HEK293 (cell line): Measurements from ENCODE around the gene AGAP1.
A peak's percentile ranks its signal among the peaks of the same experiment; 100 is the strongest.

Experiments
- CTCF ChIA-PET: fragments of 350-600 bp; formaldehyde crosslinking; extraction: SDS; loops from one replicate; lab custom pipeline; 2021; ENCODE audit warnings: antibody characterized with exemption; lab: Yijun Ruan, JAX
- POLR2A ChIA-PET: fragments of 300-600 bp; formaldehyde crosslinking; extraction: SDS; loops from one replicate; lab custom pipeline; 2020; ENCODE audit warnings: antibody characterized with exemption, inconsistent platforms; lab: Yijun Ruan, JAX
- H3K27ac ChIP-seq: fragments of 200-500 bp; sonication (Bioruptor generic); 2 replicates; pipeline ENCODE4 v1.5.1; 2014; ENCODE audit warnings: low read depth, low read length, control low read depth, inconsistent platforms; ENCODE audit errors: extremely low read depth
- H3K36me3 ChIP-seq, 2 experiments: fragments of 200-500 bp in 1 of 2; sonication (Bioruptor generic) in 1 of 2; 1 replicate in 1 of 2; 2 replicates in 1 of 2; pipeline ENCODE4 v1.5.1; 2014 to 2017; ENCODE audit warnings: inconsistent platforms in 2 of 2, low read length in 2 of 2; ENCODE audit not compliant: control insufficient read depth in 2 of 2, insufficient read depth in 1 of 2
- H3K4me1 ChIP-seq: fragments of 200-500 bp; sonication (Bioruptor generic); 2 replicates; pipeline ENCODE4 v1.5.1; 2014; ENCODE audit warnings: mild to moderate bottlenecking, low read length, inconsistent platforms; ENCODE audit not compliant: control insufficient read depth, insufficient read depth
- H3K4me3 ChIP-seq: 2 replicates; pipeline ENCODE4 v1.5.1; 2011; ENCODE audit warnings: low read depth, mild to moderate bottlenecking, control low read depth, low read length, moderate library complexity
- H3K9me3 ChIP-seq: fragments of 200-500 bp; sonication (Bioruptor generic); 2 replicates; pipeline ENCODE4 v1.5.1; 2014; ENCODE audit warnings: low read depth, low read length, inconsistent platforms; ENCODE audit not compliant: control insufficient read depth, insufficient read depth
- HOXD13 ChIP-seq: sonication (generic); formaldehyde crosslinking; IDR thresholded peaks from 2 replicates; pipeline ENCODE4 v1.8.0; 2022; ENCODE audit warnings: missing genetic modification reagents, borderline replicate concordance
- TRIM28 ChIP-seq: IDR thresholded peaks from 2 replicates; pipeline ENCODE4 v1.6.1; 2011; ENCODE audit warnings: low read length, control low read depth, borderline replicate concordance
- ZFP3 ChIP-seq: fragments of 450-650 bp; formaldehyde crosslinking; IDR thresholded peaks from 2 replicates; pipeline ENCODE4 v1.5.1; 2016; ENCODE audit warnings: low read depth, missing biosample characterization, missing genetic modification characterization
- ZIC2 ChIP-seq: fragments of 450-650 bp; formaldehyde crosslinking; IDR thresholded peaks from 2 replicates; pipeline ENCODE4 v1.5.1; 2016; ENCODE audit warnings: missing biosample characterization, missing genetic modification characterization
- ZNF18 ChIP-seq: fragments of 450-650 bp; formaldehyde crosslinking; IDR thresholded peaks from 2 replicates; pipeline ENCODE4 v1.5.1; 2016; ENCODE audit warnings: missing biosample characterization, missing genetic modification characterization
- ZNF184 ChIP-seq: fragments of 450-650 bp; IDR thresholded peaks from 2 replicates; pipeline ENCODE4 v1.5.1; 2018; ENCODE audit warnings: missing biosample characterization, mild to moderate bottlenecking, missing genetic modification characterization
- ZNF202 ChIP-seq: fragments of 450-650 bp; formaldehyde crosslinking; IDR thresholded peaks from 2 replicates; pipeline ENCODE4 v1.5.1; 2016; ENCODE audit warnings: missing biosample characterization, missing genetic modification characterization, borderline replicate concordance
- ZNF223 ChIP-seq: fragments of 450-650 bp; formaldehyde crosslinking; IDR thresholded peaks from 2 replicates; pipeline ENCODE4 v1.5.1; 2016; ENCODE audit warnings: missing biosample characterization, missing genetic modification characterization
- ZNF266 ChIP-seq: fragments of 450-650 bp; formaldehyde crosslinking; IDR thresholded peaks from 2 replicates; pipeline ENCODE4 v1.5.1; 2016; ENCODE audit warnings: missing biosample characterization, missing genetic modification characterization, low read depth
- ZNF274 ChIP-seq, 2 experiments: fragments of 200-500 bp in 1 of 2; fragments of 450-650 bp in 1 of 2; sonication (Bioruptor generic) in 1 of 2; formaldehyde crosslinking in 1 of 2; IDR thresholded peaks; 2 replicates each; pipeline versions ENCODE4 v1.5.1 to v1.6.1; 2014 to 2016; ENCODE audit warnings: borderline replicate concordance in 1 of 2, inconsistent platforms in 1 of 2, low read length in 1 of 2, missing biosample characterization in 1 of 2, missing genetic modification characterization in 1 of 2
- ZNF292 ChIP-seq: fragments of 450-650 bp; formaldehyde crosslinking; IDR thresholded peaks from 2 replicates; pipeline ENCODE4 v1.5.1; 2016; ENCODE audit warnings: low read depth, missing biosample characterization, missing genetic modification characterization, borderline replicate concordance
- ZNF341 ChIP-seq: fragments of 450-650 bp; formaldehyde crosslinking; IDR thresholded peaks from 2 replicates; pipeline ENCODE4; 2016; ENCODE audit warnings: low read depth, missing biosample characterization, missing genetic modification characterization
- ZNF416 ChIP-seq: fragments of 450-650 bp; formaldehyde crosslinking; IDR thresholded peaks from 2 replicates; pipeline ENCODE4 v1.5.1; 2016; ENCODE audit warnings: missing biosample characterization, missing genetic modification characterization
- ZNF426 ChIP-seq: fragments of 450-650 bp; formaldehyde crosslinking; IDR thresholded peaks from 2 replicates; pipeline ENCODE4 v1.5.1; 2017; ENCODE audit warnings: missing biosample characterization, missing genetic modification characterization, mild to moderate bottlenecking, inconsistent platforms, moderate library complexity
- ZNF510 ChIP-seq: fragments of 450-650 bp; formaldehyde crosslinking; IDR thresholded peaks from 2 replicates; pipeline ENCODE4 v1.5.1; 2018; ENCODE audit warnings: mild to moderate bottlenecking, missing genetic modification characterization, missing biosample characterization; ENCODE audit not compliant: insufficient replicate concordance
- ZNF530 ChIP-seq: fragments of 450-650 bp; formaldehyde crosslinking; IDR thresholded peaks from 2 replicates; pipeline ENCODE4 v1.5.1; 2016; ENCODE audit warnings: low read depth, missing biosample characterization, missing genetic modification characterization
- ZNF549 ChIP-seq: fragments of 450-650 bp; IDR thresholded peaks from 2 replicates; pipeline ENCODE4 v1.5.1; 2018; ENCODE audit warnings: missing biosample characterization, missing genetic modification characterization, mild to moderate bottlenecking, inconsistent platforms, moderate library complexity
- ZNF654 ChIP-seq: fragments of 450-650 bp; formaldehyde crosslinking; IDR thresholded peaks from 2 replicates; pipeline ENCODE4 v1.5.1; 2016; ENCODE audit warnings: low read depth, missing biosample characterization, missing genetic modification characterization
- ZSCAN23 ChIP-seq: fragments of 450-650 bp; formaldehyde crosslinking; IDR thresholded peaks from 2 replicates; pipeline ENCODE4 v1.5.1; 2016; ENCODE audit warnings: missing biosample characterization, missing genetic modification characterization
- ZSCAN30 ChIP-seq: fragments of 450-650 bp; IDR thresholded peaks from 2 replicates; pipeline ENCODE4 v1.5.1; 2018; ENCODE audit warnings: missing biosample characterization, mild to moderate bottlenecking, missing genetic modification characterization, moderate library complexity
- TF ChIP-seq, protein P1 (sequence below): fragments of 450-650 bp; IDR thresholded peaks from 2 replicates; pipeline ENCODE4 v1.5.1; 2018; ENCODE audit warnings: missing biosample characterization, mild to moderate bottlenecking, missing genetic modification characterization
- TF ChIP-seq, protein P2 (sequence below): fragments of 450-650 bp; formaldehyde crosslinking; IDR thresholded peaks from 2 replicates; pipeline ENCODE4 v1.5.1; 2016; ENCODE audit warnings: missing biosample characterization, missing genetic modification characterization
- TF ChIP-seq, protein P3 (sequence below): fragments of 450-650 bp; formaldehyde crosslinking; IDR thresholded peaks from 2 replicates; pipeline ENCODE4 v1.5.1; 2016; ENCODE audit warnings: missing biosample characterization, missing genetic modification characterization
- TF ChIP-seq, protein P4 (sequence below): fragments of 450-650 bp; formaldehyde crosslinking; optimal IDR thresholded peaks from 2 replicates; pipeline ENCODE3; 2016; ENCODE audit warnings: missing biosample characterization, mild to moderate bottlenecking, missing genetic modification characterization
- TF ChIP-seq, protein P5 (sequence below): fragments of 450-650 bp; formaldehyde crosslinking; IDR thresholded peaks from 2 replicates; pipeline ENCODE4 v1.5.1; 2016; ENCODE audit warnings: missing biosample characterization, missing genetic modification characterization

AGAP1 gene

GRCh38 chr2:235550946-235551345, 57.1 kb downstream of the AGAP1 start (continued):
- TF ChIP-seq ZNF426 (tag by site-specific recombination), result no peak
- TF ChIP-seq, protein P1, sequence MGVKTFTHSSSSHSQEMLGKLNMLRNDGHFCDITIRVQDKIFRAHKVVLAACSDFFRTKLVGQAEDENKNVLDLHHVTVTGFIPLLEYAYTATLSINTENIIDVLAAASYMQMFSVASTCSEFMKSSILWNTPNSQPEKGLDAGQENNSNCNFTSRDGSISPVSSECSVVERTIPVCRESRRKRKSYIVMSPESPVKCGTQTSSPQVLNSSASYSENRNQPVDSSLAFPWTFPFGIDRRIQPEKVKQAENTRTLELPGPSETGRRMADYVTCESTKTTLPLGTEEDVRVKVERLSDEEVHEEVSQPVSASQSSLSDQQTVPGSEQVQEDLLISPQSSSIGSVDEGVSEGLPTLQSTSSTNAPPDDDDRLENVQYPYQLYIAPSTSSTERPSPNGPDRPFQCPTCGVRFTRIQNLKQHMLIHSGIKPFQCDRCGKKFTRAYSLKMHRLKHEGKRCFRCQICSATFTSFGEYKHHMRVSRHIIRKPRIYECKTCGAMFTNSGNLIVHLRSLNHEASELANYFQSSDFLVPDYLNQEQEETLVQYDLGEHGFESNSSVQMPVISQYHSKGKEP (tag by site-specific recombination), result no peak
- no peak for TF ChIP-seq ZNF202
- TF ChIP-seq ZSCAN23 (tag by site-specific recombination), result no peak
- TF ChIP-seq ZNF549 (tag by site-specific recombination), result no peak
- TF ChIP-seq ZNF341 (tag by site-specific recombination), result no peak
- TF ChIP-seq ZNF292, result no peak
- TF ChIP-seq ZNF266 (tag by site-specific recombination), result no peak
- TF ChIP-seq ZNF530 (tag by site-specific recombination), result no peak
- TF ChIP-seq ZNF274 (IDR thresholded peaks at IDR 0.05; ENCODE audit: low read length), result no peak
- TF ChIP-seq ZNF274 (tag by site-specific recombination; IDR thresholded peaks at IDR 0.05; ENCODE audit: borderline replicate concordance), result no peak
- no peak for TF ChIP-seq ZNF654 (tag by site-specific recombination)

DNA sequence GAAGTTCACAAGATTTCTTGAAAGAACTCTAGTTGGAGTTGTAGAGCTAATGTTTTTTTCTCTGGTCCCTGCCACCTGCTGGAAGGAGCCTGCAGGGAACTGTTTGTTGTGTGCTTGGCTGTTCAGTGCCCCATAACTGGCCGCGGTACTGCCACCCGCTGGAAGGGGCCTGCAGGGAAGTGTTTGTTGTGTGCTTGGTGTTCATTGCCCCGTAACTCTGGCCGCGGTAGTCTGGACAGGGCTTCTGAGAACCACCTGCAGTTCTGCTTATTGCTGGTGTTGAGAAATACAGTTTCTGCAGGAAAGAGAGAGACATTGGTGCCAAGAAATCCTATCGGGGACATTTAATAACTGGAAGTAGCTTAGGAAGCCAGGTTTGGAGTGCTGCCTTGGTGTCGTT, 58.1 kb downstream of the AGAP1 start:
- peaks cover 9% of the 10 kb centered on the region for H3K4me1 ChIP-seq
- CTCF ChIA-PET, result interaction anchor here (0.6 to 1.6 kb wide), 15 partner anchors 9 to 979 kb away, joined by 3 to 8 read pairs (median 4); no protein-coding TSS in a partner anchor
- POLR2A ChIA-PET, result no interaction called here
- TF ChIP-seq, protein P2, sequence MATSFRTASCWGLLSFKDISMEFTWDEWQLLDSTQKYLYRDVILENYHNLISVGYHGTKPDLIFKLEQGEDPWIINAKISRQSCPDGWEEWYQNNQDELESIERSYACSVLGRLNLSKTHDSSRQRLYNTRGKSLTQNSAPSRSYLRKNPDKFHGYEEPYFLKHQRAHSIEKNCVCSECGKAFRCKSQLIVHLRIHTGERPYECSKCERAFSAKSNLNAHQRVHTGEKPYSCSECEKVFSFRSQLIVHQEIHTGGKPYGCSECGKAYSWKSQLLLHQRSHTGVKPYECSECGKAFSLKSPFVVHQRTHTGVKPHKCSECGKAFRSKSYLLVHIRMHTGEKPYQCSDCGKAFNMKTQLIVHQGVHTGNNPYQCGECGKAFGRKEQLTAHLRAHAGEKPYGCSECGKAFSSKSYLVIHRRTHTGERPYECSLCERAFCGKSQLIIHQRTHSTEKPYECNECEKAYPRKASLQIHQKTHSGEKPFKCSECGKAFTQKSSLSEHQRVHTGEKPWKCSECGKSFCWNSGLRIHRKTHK (tag by site-specific recombination), result no peak
- TF ChIP-seq, protein P3, sequence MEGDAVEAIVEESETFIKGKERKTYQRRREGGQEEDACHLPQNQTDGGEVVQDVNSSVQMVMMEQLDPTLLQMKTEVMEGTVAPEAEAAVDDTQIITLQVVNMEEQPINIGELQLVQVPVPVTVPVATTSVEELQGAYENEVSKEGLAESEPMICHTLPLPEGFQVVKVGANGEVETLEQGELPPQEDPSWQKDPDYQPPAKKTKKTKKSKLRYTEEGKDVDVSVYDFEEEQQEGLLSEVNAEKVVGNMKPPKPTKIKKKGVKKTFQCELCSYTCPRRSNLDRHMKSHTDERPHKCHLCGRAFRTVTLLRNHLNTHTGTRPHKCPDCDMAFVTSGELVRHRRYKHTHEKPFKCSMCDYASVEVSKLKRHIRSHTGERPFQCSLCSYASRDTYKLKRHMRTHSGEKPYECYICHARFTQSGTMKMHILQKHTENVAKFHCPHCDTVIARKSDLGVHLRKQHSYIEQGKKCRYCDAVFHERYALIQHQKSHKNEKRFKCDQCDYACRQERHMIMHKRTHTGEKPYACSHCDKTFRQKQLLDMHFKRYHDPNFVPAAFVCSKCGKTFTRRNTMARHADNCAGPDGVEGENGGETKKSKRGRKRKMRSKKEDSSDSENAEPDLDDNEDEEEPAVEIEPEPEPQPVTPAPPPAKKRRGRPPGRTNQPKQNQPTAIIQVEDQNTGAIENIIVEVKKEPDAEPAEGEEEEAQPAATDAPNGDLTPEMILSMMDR (tag by site-specific recombination), result peak; percentile 89
- TF ChIP-seq, protein P4, sequence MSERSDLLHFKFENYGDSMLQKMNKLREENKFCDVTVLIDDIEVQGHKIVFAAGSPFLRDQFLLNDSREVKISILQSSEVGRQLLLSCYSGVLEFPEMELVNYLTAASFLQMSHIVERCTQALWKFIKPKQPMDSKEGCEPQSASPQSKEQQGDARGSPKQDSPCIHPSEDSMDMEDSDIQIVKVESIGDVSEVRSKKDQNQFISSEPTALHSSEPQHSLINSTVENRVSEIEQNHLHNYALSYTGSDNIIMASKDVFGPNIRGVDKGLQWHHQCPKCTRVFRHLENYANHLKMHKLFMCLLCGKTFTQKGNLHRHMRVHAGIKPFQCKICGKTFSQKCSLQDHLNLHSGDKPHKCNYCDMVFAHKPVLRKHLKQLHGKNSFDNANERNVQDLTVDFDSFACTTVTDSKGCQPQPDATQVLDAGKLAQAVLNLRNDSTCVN (tag by site-specific recombination), result no peak
- peak; percentile 43; the same call in 1 of the 2 replicates for TF ChIP-seq ZSCAN30 (tag by site-specific recombination)
- peak; percentile 33; the same call in 1 of the 2 replicates for TF ChIP-seq TRIM28
- TF ChIP-seq ZNF341 (tag by site-specific recombination), result peak; percentile 28; the same call in 1 of the 2 replicates
- peak; percentile 95 for TF ChIP-seq ZIC2 (tag by site-specific recombination)
- H3K9me3 ChIP-seq, result no peaks in the 10 kb centered on the region
- H3K27ac ChIP-seq, result no peak overlapping the region
- no peaks in the 10 kb centered on the region for H3K36me3 ChIP-seq
- no peak overlapping the region for H3K4me3 ChIP-seq

DNA sequence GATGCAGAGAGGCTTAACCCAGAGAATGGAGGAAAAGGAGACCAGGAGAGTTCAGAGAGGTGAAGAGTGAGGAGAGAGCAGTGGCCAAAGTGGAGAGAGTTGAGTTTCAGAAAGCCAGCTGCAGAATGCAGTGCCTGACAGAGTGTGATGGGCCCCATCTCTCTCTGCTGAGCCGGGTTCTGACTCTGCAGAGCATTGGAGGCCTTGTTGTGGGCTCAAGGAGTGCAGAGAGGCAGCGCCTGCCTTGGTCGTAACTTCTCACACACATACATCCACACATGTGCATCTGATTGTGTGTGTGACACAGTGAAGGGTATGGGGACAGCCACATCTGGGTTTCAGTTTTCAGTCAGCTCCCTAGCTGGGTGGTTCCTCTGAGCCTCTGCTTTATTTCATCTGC, 58.8 kb downstream of the AGAP1 start:
- Histone ChIP-seq H3K9me3 (no peaks in the 10 kb centered on the region), H3K4me3 (no peak overlapping the region), H3K36me3 (no peaks in the 10 kb centered on the region), H3K4me1 (peaks cover 9% of the 10 kb centered on the region), H3K27ac (no peak overlapping the region)
- ChIA-PET POLR2A (no interaction called here), CTCF (interaction anchor here (0.6 to 1.6 kb wide), 10 partner anchors 11 to 980 kb away, joined by 3 to 8 read pairs (median 4); no protein-coding TSS in a partner anchor)
- no peak for TF ChIP-seq ZNF223 (tag by site-specific recombination)
- no peak for TF ChIP-seq HOXD13
- no peak for TF ChIP-seq ZFP3
- no peak for TF ChIP-seq ZNF416 (tag by site-specific recombination)
- TF ChIP-seq ZNF18 (tag by site-specific recombination), result no peak
- TF ChIP-seq ZNF510 (tag by site-specific recombination), result no peak
- no peak for TF ChIP-seq ZNF184 (tag by site-specific recombination)
- TF ChIP-seq, protein P5, sequence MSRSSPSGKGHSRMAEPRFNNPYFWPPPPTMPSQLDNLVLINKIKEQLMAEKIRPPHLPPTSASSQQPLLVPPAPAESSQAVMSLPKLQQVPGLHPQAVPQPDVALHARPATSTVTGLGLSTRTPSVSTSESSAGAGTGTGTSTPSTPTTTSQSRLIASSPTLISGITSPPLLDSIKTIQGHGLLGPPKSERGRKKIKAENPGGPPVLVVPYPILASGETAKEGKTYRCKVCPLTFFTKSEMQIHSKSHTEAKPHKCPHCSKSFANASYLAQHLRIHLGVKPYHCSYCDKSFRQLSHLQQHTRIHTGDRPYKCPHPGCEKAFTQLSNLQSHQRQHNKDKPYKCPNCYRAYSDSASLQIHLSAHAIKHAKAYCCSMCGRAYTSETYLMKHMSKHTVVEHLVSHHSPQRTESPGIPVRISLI (tag by site-specific recombination), result no peak
